GM12878 (cell line): ENCODE results near the gene CATSPER3. TPM values are rescaled to one million over a fixed set of nuclear protein-coding genes. Genes with fewer than 3 reads are reported as not detected.

Experiments used
- ATAC-seq: fragments of 200-7000 bp; cut with Tn5 transposase; 3 replicates; pipeline ENCODE4 v1.9.1; 2020; ENCODE audit warnings: mild to moderate bottlenecking, moderate library complexity
- BruUV-seq: library from RNA; stranded (reverse); fragments of 400-500 nt; replicated peaks from 2 replicates; lab custom pipeline; 2021; lab: Mats Ljungman, UMichigan
- CTCF ChIA-PET: fragments of 300-600 bp; sonication (Branson Sonifier 250); formaldehyde crosslinking; extraction: SDS; loops from one replicate; lab custom pipeline; 2021; ENCODE audit warnings: inconsistent platforms; lab: Yijun Ruan, JAX
- POLR2A ChIA-PET: fragments of 350-600 bp; formaldehyde crosslinking; extraction: SDS; loops from one replicate; lab custom pipeline; 2021; ENCODE audit warnings: inconsistent platforms; lab: Charles Lee
- RAD21 ChIA-PET: fragments of 300-600 bp; sonication (Branson Sonifier 250); formaldehyde crosslinking; loops from one replicate; lab custom pipeline; 2023; ENCODE audit warnings: antibody characterized with exemption; ENCODE audit not compliant: unreplicated experiment; lab: Charles Lee
- SMC1A ChIA-PET: fragments of 300-600 bp; sonication (Branson Sonifier 250); formaldehyde crosslinking; loops from one replicate; lab custom pipeline; 2023; ENCODE audit not compliant: unreplicated experiment, uncharacterized antibody; lab: Charles Lee
- DNase-seq: peaks from one replicate; pipeline ENCODE4 v3.0.0-alpha.2; 2011; ENCODE audit warnings: low read depth, low spot score
- FAIRE-seq: peaks from 3 replicates; lab custom pipeline; 2011; peaks lifted over from hg19 to GRCh38; lab: Jason Lieb, UNC
- H2AFZ ChIP-seq: 2 replicates; pipeline ENCODE4 v1.6.0; 2011; ENCODE audit warnings: low read depth, low read length, control low read depth; ENCODE audit not compliant: control insufficient read depth
- H3K27ac ChIP-seq: 2 replicates; pipeline ENCODE4 v1.5.1; 2011; ENCODE audit warnings: control low read depth; ENCODE audit not compliant: control insufficient read depth, insufficient read depth
- H3K27me3 ChIP-seq, 2 experiments: replicated peaks in 1 of 2; 2 replicates each; pipeline versions ENCODE4 v1.6.0 to v1.6.1; 2011; ENCODE audit warnings: low read length in 1 of 2; ENCODE audit not compliant: control insufficient read depth in 2 of 2, insufficient read depth in 2 of 2
- H3K36me3 ChIP-seq, 2 experiments: 2 replicates each; pipeline ENCODE4 v1.5.1; 2011; ENCODE audit warnings: low read length in 1 of 2; ENCODE audit not compliant: control insufficient read depth in 2 of 2, insufficient read depth in 2 of 2
- H3K4me1 ChIP-seq: 2 replicates; pipeline ENCODE4 v1.6.1; 2011; ENCODE audit warnings: mild to moderate bottlenecking, low read length, moderate library complexity, mixed read lengths; ENCODE audit not compliant: control insufficient read depth, insufficient read depth
- H3K4me2 ChIP-seq: 2 replicates; pipeline ENCODE4 v1.6.0; 2011; ENCODE audit warnings: control low read depth; ENCODE audit not compliant: control insufficient read depth, insufficient read depth
- H3K4me3 ChIP-seq: fragments of 200-600 bp; sonication (generic); 2 replicates; pipeline ENCODE4 v1.5.1; 2016
- H3K79me2 ChIP-seq: 2 replicates; pipeline ENCODE4 v1.6.0; 2011; ENCODE audit warnings: low read length; ENCODE audit not compliant: control insufficient read depth, insufficient read depth
- H3K9ac ChIP-seq: 2 replicates; pipeline ENCODE4 v1.8.0; 2011; ENCODE audit warnings: low read length, control low read depth, mixed read lengths; ENCODE audit not compliant: control insufficient read depth, insufficient read depth
- H3K9me3 ChIP-seq: replicated peaks from 3 replicates; pipeline ENCODE4 v1.5.1; 2011; ENCODE audit warnings: mild to moderate bottlenecking, low read length; ENCODE audit not compliant: control insufficient read depth, insufficient read depth
- H4K20me1 ChIP-seq: 2 replicates; pipeline ENCODE4 v1.6.0; 2011; ENCODE audit not compliant: control insufficient read depth, insufficient read depth
- ASH2L ChIP-seq: fragments of 300-600, 200-600 bp; sonication (generic); IDR thresholded peaks from 2 replicates; pipeline ENCODE4 v1.6.1; 2017; ENCODE audit warnings: low read depth, mild to moderate bottlenecking, borderline replicate concordance
- CHD1 ChIP-seq: IDR thresholded peaks from 2 replicates; pipeline ENCODE4 v1.6.1; 2012; ENCODE audit warnings: low read depth, low read length, improper control_type of control experiment
- CREM ChIP-seq: IDR thresholded peaks from 2 replicates; pipeline ENCODE4 v1.6.1; 2014; ENCODE audit warnings: antibody characterized with exemption, low read depth
- ETV6 ChIP-seq, 2 experiments: fragments of 450-650 bp in 1 of 2; IDR thresholded peaks in 1 of 2; conservative IDR thresholded peaks in 1 of 2; 2 replicates each; pipeline ENCODE4 v1.6.1; 2014; ENCODE audit warnings: antibody characterized with exemption in 1 of 2, borderline replicate concordance in 1 of 2, low read depth in 1 of 2, mild to moderate bottlenecking in 1 of 2, moderate library complexity in 1 of 2
- MXI1 ChIP-seq: fragments of 150-350 bp; IDR thresholded peaks from 2 replicates; pipeline ENCODE4 v1.6.1; 2011; ENCODE audit warnings: low read depth, mild to moderate bottlenecking, inconsistent platforms, low read length, improper control_type of control experiment
- POLR2AphosphoS2 ChIP-seq: IDR thresholded peaks from 2 replicates; pipeline ENCODE4 v1.6.1; 2011; ENCODE audit warnings: low read depth, mild to moderate bottlenecking, low read length, improper control_type of control experiment, moderate library complexity
- REST ChIP-seq: IDR thresholded peaks from 2 replicates; pipeline ENCODE4 v1.6.1; 2012; ENCODE audit warnings: mild to moderate bottlenecking, low read depth, low read length
- SKIL ChIP-seq: fragments of 450-650 bp; IDR thresholded peaks from 2 replicates; pipeline ENCODE4 v1.6.1; 2017; ENCODE audit warnings: mild to moderate bottlenecking, low read depth, inconsistent platforms; ENCODE audit not compliant: poor library complexity, severe bottlenecking
- YBX1 ChIP-seq: fragments of 450-650 bp; IDR thresholded peaks from 2 replicates; pipeline ENCODE4 v1.6.1; 2016; ENCODE audit warnings: antibody characterized with exemption
- WGBS: methylation state at CpG from one replicate; pipeline ENCODE4 v1.1.6; 2016; ENCODE audit warnings: low lambda C conversion rate; ENCODE audit not compliant: insufficient replicate concordance, insufficient coverage; ENCODE audit errors: missing lambda C conversion rate; 5-methylcytosine and 5-hydroxymethylcytosine counted together
- in situ Hi-C: fragments of 300-500 bp; cut with MboI; formaldehyde crosslinking; loops from 9 replicates; pipeline ENCODE4 v1.14.3; 2018; ENCODE audit warnings: mixed read lengths
- intact Hi-C: fragments of 100-400 bp; cut with micrococcal nuclease; formaldehyde crosslinking; loops from one replicate; pipeline ENCODE4 v1.14.2; 2022; ENCODE audit not compliant: unreplicated experiment
- polyA plus RNA-seq, 11 experiments: library from polyadenylated mRNA; depleted of rRNA in 4 of 11; unstranded in 6 of 11; stranded (reverse) in 5 of 11; fragments of >200 nt; fragmentation: Nextera tagmentation in 4 of 11; fragmentation: Illumina TruSeq in 1 of 11; extraction: Ambion mirVana in 4 of 11; extraction: Trizol in 1 of 11; gene quantifications; 1 replicate in 1 of 11; 2 replicates in 10 of 11; pipeline versions ENCODE4 v1.2.1 to v1.2.3, GENCODE V29; 2011 to 2016; ENCODE audit warnings: inconsistent platforms in 2 of 11, missing spikeins in 2 of 11, low read depth in 1 of 11
- total RNA-seq, 4 experiments: library from RNA; depleted of rRNA in 3 of 4; stranded (reverse); fragments of >200 nt in 3 of 4; fragmentation: Illumina TruSeq in 1 of 4; extraction: Trizol in 1 of 4; gene quantifications; 2 replicates each; pipeline versions ENCODE4 v1.2.1 to v1.2.3, GENCODE V29; 2013 to 2021

CATSPER3 gene
- total and polyA plus RNA-seq, 10 of the 15 experiments (the other 5 are each of a cell fraction or from before 2014, with no cell fraction given): 0.06 to 0.38 (median 0.13) TPM; not detected in 4

- BruUV-seq: no TSS peak
- Histone ChIP-seq H3K27me3 (peaks cover 0 to 3% of the 10 kb centered on the region in 2 experiments; a peak in 2 of 4 replicates), H2AFZ (no peak overlapping the region), H3K4me3 (no peak overlapping the region), H3K9me3 (no peaks in the 10 kb centered on the region), H3K4me2 (no peak overlapping the region), H3K36me3 (no peaks in the 10 kb centered on the region)
- no peak for ATAC-seq
- DNase-seq: no peak
- TF ChIP-seq CHD1: no peak
- no peak for TF ChIP-seq YBX1
- TF ChIP-seq POLR2AphosphoS2: no peak
- TF ChIP-seq MXI1: no peak
- TF ChIP-seq, all 136 proteins: peak for 0
- Histone ChIP-seq H3K9ac (no peak overlapping the region), H3K4me1 (no peaks in the 10 kb centered on the region), H3K27ac (no peak overlapping the region), H3K79me2 (no peaks in the 10 kb centered on the region), H4K20me1 (no peaks in the 10 kb centered on the region)
- ChIA-PET RAD21 (no interaction called here), CTCF (no interaction called here), POLR2A (no interaction called here), SMC1A (no interaction called here)
- in situ Hi-C loops (no loop called here), intact Hi-C loops (no loop called here)
- 17% methylated on average over 12 of the region's 12 CpGs for WGBS
- no peak for FAIRE-seq
Observed at GRCh38 chr5:135059000-135059923, 91.6 kb downstream of the CATSPER3 start.

GRCh38 chr5:135060021-135060420, 92.3 kb downstream of the CATSPER3 start:
- 10% methylated on average over 3 of the region's 3 CpGs for WGBS
- Histone ChIP-seq H3K27ac (no peak overlapping the region), H3K4me3 (no peak overlapping the region), H3K9me3 (no peaks in the 10 kb centered on the region), H2AFZ (no peak overlapping the region), H3K4me1 (no peaks in the 10 kb centered on the region), H3K79me2 (no peaks in the 10 kb centered on the region), H3K36me3 (no peaks in the 10 kb centered on the region), H3K27me3 (peaks cover 0 to 3% of the 10 kb centered on the region in 2 experiments; a peak in 2 of 4 replicates), H4K20me1 (no peaks in the 10 kb centered on the region), H3K4me2 (no peak overlapping the region), H3K9ac (no peak overlapping the region)
- no peak for ATAC-seq
- ChIA-PET POLR2A (no interaction called here), SMC1A (no interaction called here), CTCF (no interaction called here), RAD21 (no interaction called here)
- in situ Hi-C loops (no loop called here), intact Hi-C loops (no loop called here)
- BruUV-seq: no TSS peak
- DNase-seq: no peak
- no peak for FAIRE-seq
- TF ChIP-seq CREM (no peak), REST (no peak), ASH2L (no peak), SKIL (no peak), ETV6 (conservative IDR thresholded peaks at IDR 0.05 in 1 of 2, IDR thresholded peaks at IDR 0.05 in 1 of 2; ENCODE audit: borderline replicate concordance in 1 of 2, low read depth in 1 of 2) (no peak)
